Neutrophil (primary cell): ENCODE measurements around the gene SWAP70.

Source experiments
- H3K27ac ChIP-seq: fragments of 200-600 bp; sonication (generic); 2 replicates; pipeline ENCODE4 v1.5.1; 2016; ENCODE audit warnings: mild to moderate bottlenecking, moderate library complexity
- H3K27me3 ChIP-seq: fragments of 200-600 bp; sonication (generic); 2 replicates; pipeline ENCODE4 v1.6.0; 2016; ENCODE audit warnings: mild to moderate bottlenecking
- H3K36me3 ChIP-seq: fragments of 200-600 bp; sonication (generic); 2 replicates; pipeline ENCODE4 v1.5.1; 2017
- H3K4me1 ChIP-seq, 2 experiments: fragments of 200-600 bp in 1 of 2; sonication (generic) in 1 of 2; 1 replicate in 1 of 2; 2 replicates in 1 of 2; pipeline versions ENCODE4 v1.5.1 to v1.6.1; 2013 to 2016; ENCODE audit warnings: low read depth in 1 of 2, low read length in 1 of 2, mild to moderate bottlenecking in 1 of 2, moderate library complexity in 1 of 2; ENCODE audit not compliant: control insufficient read depth in 1 of 2, insufficient read depth in 1 of 2
- H3K4me3 ChIP-seq, 2 experiments: fragments of 200-600 bp in 1 of 2; sonication (generic) in 1 of 2; 1 replicate in 1 of 2; 2 replicates in 1 of 2; pipeline ENCODE4 v1.5.1; 2013 to 2016; ENCODE audit warnings: low read depth in 1 of 2, low read length in 1 of 2, mild to moderate bottlenecking in 1 of 2, moderate library complexity in 1 of 2
- H3K9me3 ChIP-seq: fragments of 200-600 bp; sonication (generic); 2 replicates; pipeline ENCODE4 v1.5.1; 2016
- CTCF ChIP-seq: fragments of 200-600 bp; sonication (generic); IDR thresholded peaks from 2 replicates; pipeline ENCODE4 v1.5.1; 2016; ENCODE audit warnings: antibody characterized with exemption

SWAP70 gene

GRCh38 chr11:9787260-9787659 is 123.4 kb downstream of the SWAP70 start:
- Histone ChIP-seq H3K27ac (no peak overlapping the region), H3K9me3 (no peaks in the 10 kb centered on the region), H3K4me3 (no peak overlapping the region), H3K36me3 (peaks cover 71% of the 10 kb centered on the region), H3K4me1 (no peaks in the 10 kb centered on the region), H3K27me3 (no peaks in the 10 kb centered on the region)
- no peak for TF ChIP-seq CTCF

- no peaks in the 10 kb centered on the region for H3K4me1 ChIP-seq
- H3K4me3 ChIP-seq: no peak overlapping the region
- no peak for TF ChIP-seq CTCF
- no peaks in the 10 kb centered on the region for H3K9me3 ChIP-seq
- H3K27me3 ChIP-seq: no peaks in the 10 kb centered on the region
- peaks cover 71% of the 10 kb centered on the region for H3K36me3 ChIP-seq
- H3K27ac ChIP-seq: no peak overlapping the region
Measured at GRCh38 chr11:9787981-9788521, 124.2 kb downstream of the SWAP70 start.

GRCh38 chr11:9789910-9790309 is 126.0 kb downstream of the SWAP70 start:
- Histone ChIP-seq H3K9me3 (no peaks in the 10 kb centered on the region), H3K27me3 (no peaks in the 10 kb centered on the region), H3K4me3 (no peak overlapping the region), H3K27ac (no peak overlapping the region), H3K4me1 (no peaks in the 10 kb centered on the region), H3K36me3 (peaks cover 53% of the 10 kb centered on the region)
- no peak for TF ChIP-seq CTCF

- Histone ChIP-seq H3K27ac (no peak overlapping the region), H3K4me1 (no peaks in the 10 kb centered on the region), H3K27me3 (no peaks in the 10 kb centered on the region), H3K9me3 (no peaks in the 10 kb centered on the region), H3K4me3 (no peak overlapping the region), H3K36me3 (peaks cover 46% of the 10 kb centered on the region)
- TF ChIP-seq CTCF: no peak
Measured at GRCh38 chr11:9790703-9791102, 126.8 kb downstream of the SWAP70 start.

- H3K36me3 ChIP-seq: no peaks in the 10 kb centered on the region
- H3K27me3 ChIP-seq: no peaks in the 10 kb centered on the region
- no peak overlapping the region for H3K27ac ChIP-seq
- TF ChIP-seq CTCF: no peak
- no peak overlapping the region for H3K4me3 ChIP-seq
- no peaks in the 10 kb centered on the region for H3K9me3 ChIP-seq
- no peaks in the 10 kb centered on the region for H3K4me1 ChIP-seq
Measured at GRCh38 chr11:9796266-9796665, 132.4 kb downstream of the SWAP70 start.

- H3K27me3 ChIP-seq: no peaks in the 10 kb centered on the region
- no peaks in the 10 kb centered on the region for H3K9me3 ChIP-seq
- H3K27ac ChIP-seq: no peak overlapping the region
- H3K4me3 ChIP-seq: no peak overlapping the region
- H3K4me1 ChIP-seq: no peaks in the 10 kb centered on the region
- H3K36me3 ChIP-seq: no peaks in the 10 kb centered on the region
- no peak for TF ChIP-seq CTCF
Measured at GRCh38 chr11:9796854-9797253, 133.0 kb downstream of the SWAP70 start.
